GM12874 (cell line): Measurements from ENCODE around the gene ADCY6.

ENCODE experiments used
- CTCF ChIP-seq: IDR thresholded peaks from 2 replicates; pipeline ENCODE4 v1.5.1; 2011; ENCODE audit warnings: low read depth, mild to moderate bottlenecking, control low read depth, low read length, moderate library complexity; ENCODE audit not compliant: insufficient read depth

Gene ADCY6

GRCh38 chr12:48788524-48788853, 400 bp downstream of the ADCY6 start:
- TF ChIP-seq CTCF: no peak

GRCh38 chr12:48787791-48788523, 932 bp downstream of the ADCY6 start:
- TF ChIP-seq CTCF: no peak

GRCh38 chr12:48786591-48787544, 2.0 kb downstream of the ADCY6 start:
- TF ChIP-seq CTCF: no peak

- no peak for TF ChIP-seq CTCF
Measured at GRCh38 chr12:48783432-48783831, 5.5 kb downstream of the ADCY6 start.

- no peak for TF ChIP-seq CTCF
Measured at GRCh38 chr12:48782457-48783395, 6.2 kb downstream of the ADCY6 start.

GRCh38 chr12:48781750-48782456, 7.0 kb downstream of the ADCY6 start:
- TF ChIP-seq CTCF: no peak
